SJSA1 (cell line): ENCODE measurements around the gene FNBP1. TPM values are rescaled to one million over a fixed set of nuclear protein-coding genes. Genes with fewer than 3 reads are reported as not detected.

Source experiments
- DNase-seq, 2 experiments: peaks; one replicate each; pipeline ENCODE4 v3.0.0-alpha.2; 2015 to 2020; ENCODE audit warnings: low spot score in 2 of 2, low read depth in 1 of 2
- H3K27ac ChIP-seq: fragments of 250-450 bp; sonication (Bioruptor Pico); 2 replicates; pipeline ENCODE4 v1.5.1; 2020; ENCODE audit warnings: mild to moderate bottlenecking, moderate library complexity
- H3K27me3 ChIP-seq: fragments of 250-450 bp; sonication (Bioruptor Pico); replicated peaks from 2 replicates; pipeline ENCODE4 v1.5.1; 2020; ENCODE audit warnings: mild to moderate bottlenecking, moderate library complexity
- H3K36me3 ChIP-seq: fragments of 250-450 bp; sonication (Bioruptor Pico); 2 replicates; pipeline ENCODE4 v1.5.1; 2020; ENCODE audit warnings: mild to moderate bottlenecking
- H3K4me1 ChIP-seq: fragments of 250-450 bp; sonication (Bioruptor Pico); replicated peaks from 2 replicates; pipeline ENCODE4 v1.6.1; 2021; ENCODE audit warnings: mild to moderate bottlenecking
- H3K4me3 ChIP-seq: fragments of 250-450 bp; sonication (Bioruptor Pico); 2 replicates; pipeline ENCODE4 v1.5.1; 2020; ENCODE audit warnings: mild to moderate bottlenecking
- H3K9me3 ChIP-seq: fragments of 250-450 bp; sonication (Bioruptor Pico); replicated peaks from 2 replicates; pipeline ENCODE4 v1.5.1; 2020; ENCODE audit warnings: mild to moderate bottlenecking
- total RNA-seq: library from RNA; depleted of rRNA; stranded (reverse); fragments of >200 nt; shearing (Covaris generic); gene quantifications from 2 replicates; pipeline ENCODE4 v1.2.3, GENCODE V29; 2014

The FNBP1 gene
- total RNA-seq, 1 experiment from 2014 or later = 24.3 TPM

DNA sequence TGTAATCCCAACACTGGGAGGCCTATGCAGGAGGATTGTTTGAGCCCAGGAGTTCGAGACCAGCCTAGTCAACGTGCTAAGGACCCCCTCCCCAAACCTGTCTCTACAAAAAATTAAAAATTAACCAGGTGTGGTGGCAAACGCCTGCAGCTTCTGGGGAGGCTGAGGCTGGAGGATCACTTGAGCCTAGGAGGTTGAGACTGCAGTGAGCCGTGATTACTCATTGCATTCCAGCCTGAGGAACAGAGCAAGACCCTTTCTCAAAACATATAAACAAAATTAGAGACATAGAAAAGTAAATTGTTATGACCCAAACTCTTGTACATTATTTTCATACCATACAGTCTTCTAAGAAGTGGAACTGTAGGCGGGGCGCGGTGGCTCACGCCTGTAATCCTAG is 11.8 kb upstream of the FNBP1 start:
- Histone ChIP-seq H3K27ac (peak overlapping the region; percentile 76; the same call in 1 of the 2 replicates), H3K27me3 (no peaks in the 10 kb centered on the region), H3K4me3 (peak overlapping the region; percentile 88), H3K4me1 (peaks cover 16% of the 10 kb centered on the region), H3K36me3 (peaks cover 13% of the 10 kb centered on the region), H3K9me3 (no peaks in the 10 kb centered on the region)
- peak in 1 of 2 experiments; percentile 28 for DNase-seq

- DNase-seq = peak in 1 of 2 experiments; percentile 19
These were observed 11.4 kb upstream of the FNBP1 start for GRCh38 chr9:130054325-130054786.

GRCh38 chr9:130053504-130054324 is 10.7 kb upstream of the FNBP1 start, which contains the start of gene GPR107:
GPR107 (plus strand) TSS chr9:130053906; CDS start chr9:130053933, 27 bp downstream.
- H3K4me1 ChIP-seq = peaks cover 16% of the 10 kb centered on the region
- peak within 1 kb of the TSS; percentile 88 for H3K4me3 ChIP-seq
- H3K36me3 ChIP-seq = peaks cover 7% of the 10 kb centered on the region
- no peaks in the 10 kb centered on the region for H3K9me3 ChIP-seq
- H3K27me3 ChIP-seq = no peaks in the 10 kb centered on the region
- peak; percentile 67 to 80 for DNase-seq
- H3K27ac ChIP-seq = peak within 1 kb of the TSS; percentile 76

More at GRCh38 chr9:130054325-130054786, 11.4 kb upstream of the FNBP1 start:
- H3K9me3 ChIP-seq = no peaks in the 10 kb centered on the region
- H3K27me3 ChIP-seq = no peaks in the 10 kb centered on the region
- peak overlapping the region; percentile 76 for H3K27ac ChIP-seq
- H3K36me3 ChIP-seq = peaks cover 13% of the 10 kb centered on the region
- peak overlapping the region; percentile 88 for H3K4me3 ChIP-seq
- peaks cover 16% of the 10 kb centered on the region for H3K4me1 ChIP-seq

DNA sequence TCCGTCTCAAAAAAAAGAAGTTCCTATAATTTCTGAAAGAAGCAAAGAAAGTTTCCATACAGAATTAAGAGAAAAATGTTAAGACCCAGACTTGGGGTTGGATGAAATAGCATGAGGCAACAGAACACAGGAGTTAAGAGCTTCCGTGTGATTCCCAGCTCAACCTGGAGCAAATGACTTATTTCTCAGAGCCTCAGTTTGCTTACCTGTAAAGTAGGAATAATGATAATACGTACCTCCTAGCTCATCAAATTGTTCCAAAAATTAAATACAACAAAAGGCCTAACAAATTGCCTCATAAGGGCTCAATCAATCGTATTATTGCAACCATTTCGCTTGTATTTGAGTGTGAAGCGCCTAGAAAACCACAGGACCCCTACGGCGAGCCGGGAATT is 10.1 kb upstream of the FNBP1 start:
- H3K27me3 ChIP-seq = no peaks in the 10 kb centered on the region
- peak overlapping the region; percentile 76 for H3K27ac ChIP-seq
- peaks cover 4% of the 10 kb centered on the region for H3K36me3 ChIP-seq
- peak overlapping the region; percentile 88 for H3K4me3 ChIP-seq
- H3K4me1 ChIP-seq = peaks cover 16% of the 10 kb centered on the region
- no peaks in the 10 kb centered on the region for H3K9me3 ChIP-seq
- DNase-seq = no peak

DNA sequence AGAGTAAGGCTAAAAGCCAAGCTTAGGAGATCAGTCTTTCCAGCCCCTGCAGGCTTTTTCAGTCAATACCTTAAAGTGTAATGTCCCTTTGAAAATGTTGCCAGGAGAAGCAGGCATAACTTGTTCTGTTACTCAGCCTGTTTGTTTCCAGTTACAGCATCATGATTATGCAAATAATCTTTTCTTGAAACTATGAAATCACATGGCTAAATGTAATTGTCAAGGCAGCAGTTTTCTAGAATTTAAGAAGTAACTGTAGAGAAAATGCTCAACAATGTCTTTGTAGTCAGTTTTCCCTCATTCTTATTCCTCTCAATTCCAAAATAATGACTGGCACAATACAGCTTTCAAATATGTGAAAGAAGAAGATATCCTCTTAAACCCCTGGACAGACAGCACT is 8.9 kb upstream of the FNBP1 start:
- no peak for DNase-seq
- Histone ChIP-seq H3K9me3 (no peaks in the 10 kb centered on the region), H3K36me3 (peaks cover 4% of the 10 kb centered on the region), H3K27me3 (no peaks in the 10 kb centered on the region), H3K4me3 (no peak overlapping the region), H3K27ac (no peak overlapping the region), H3K4me1 (peaks cover 16% of the 10 kb centered on the region)

- H3K36me3 ChIP-seq = peaks cover 4% of the 10 kb centered on the region
- H3K9me3 ChIP-seq = no peaks in the 10 kb centered on the region
- DNase-seq = no peak
- H3K27me3 ChIP-seq = no peaks in the 10 kb centered on the region
- no peak overlapping the region for H3K4me3 ChIP-seq
- peaks cover 16% of the 10 kb centered on the region for H3K4me1 ChIP-seq
- no peak overlapping the region for H3K27ac ChIP-seq
These were observed 7.5 kb upstream of the FNBP1 start for GRCh38 chr9:130050462-130050861.

DNA sequence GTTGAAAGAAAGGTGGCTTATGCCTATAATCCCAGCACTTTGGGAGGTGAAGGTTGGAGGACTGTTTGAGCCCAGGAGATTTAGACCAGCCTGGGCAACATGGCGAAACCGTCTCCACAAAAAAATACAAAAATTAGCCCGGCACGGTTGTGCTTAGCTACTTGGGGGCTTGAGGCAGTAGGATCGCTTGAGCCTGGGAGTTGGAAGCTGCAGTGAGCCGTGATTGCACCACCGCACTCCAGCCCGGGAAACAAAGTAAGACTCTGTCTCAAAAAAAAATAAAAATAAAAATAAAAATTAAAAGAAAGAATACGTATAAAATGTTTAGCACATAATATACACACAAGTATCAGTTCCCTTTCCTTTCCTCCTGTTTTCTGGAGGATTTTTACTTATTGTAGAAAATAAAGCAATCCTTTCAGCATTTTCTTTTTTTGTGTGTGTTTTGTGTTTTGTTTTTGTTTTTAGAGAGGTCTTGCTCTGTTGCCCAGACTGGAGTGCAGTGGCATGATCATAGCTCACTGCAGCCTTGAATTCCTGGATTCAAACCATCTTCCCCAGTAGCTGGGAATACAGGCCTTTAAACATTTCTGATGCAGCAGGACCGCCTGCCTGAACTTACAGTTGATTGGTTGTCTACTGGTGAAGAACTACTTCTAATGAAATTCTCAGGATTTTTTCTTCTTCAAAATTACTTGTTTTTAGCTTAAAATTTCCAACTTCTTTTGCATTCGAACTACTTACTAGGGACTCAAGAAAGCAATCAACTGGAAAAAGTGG is 6.6 kb upstream of the FNBP1 start:
- no peak for DNase-seq
- Histone ChIP-seq H3K27me3 (no peaks in the 10 kb centered on the region), H3K27ac (no peak overlapping the region), H3K4me1 (peaks cover 12% of the 10 kb centered on the region), H3K4me3 (no peak overlapping the region), H3K9me3 (no peaks in the 10 kb centered on the region), H3K36me3 (peaks cover 4% of the 10 kb centered on the region)

DNA sequence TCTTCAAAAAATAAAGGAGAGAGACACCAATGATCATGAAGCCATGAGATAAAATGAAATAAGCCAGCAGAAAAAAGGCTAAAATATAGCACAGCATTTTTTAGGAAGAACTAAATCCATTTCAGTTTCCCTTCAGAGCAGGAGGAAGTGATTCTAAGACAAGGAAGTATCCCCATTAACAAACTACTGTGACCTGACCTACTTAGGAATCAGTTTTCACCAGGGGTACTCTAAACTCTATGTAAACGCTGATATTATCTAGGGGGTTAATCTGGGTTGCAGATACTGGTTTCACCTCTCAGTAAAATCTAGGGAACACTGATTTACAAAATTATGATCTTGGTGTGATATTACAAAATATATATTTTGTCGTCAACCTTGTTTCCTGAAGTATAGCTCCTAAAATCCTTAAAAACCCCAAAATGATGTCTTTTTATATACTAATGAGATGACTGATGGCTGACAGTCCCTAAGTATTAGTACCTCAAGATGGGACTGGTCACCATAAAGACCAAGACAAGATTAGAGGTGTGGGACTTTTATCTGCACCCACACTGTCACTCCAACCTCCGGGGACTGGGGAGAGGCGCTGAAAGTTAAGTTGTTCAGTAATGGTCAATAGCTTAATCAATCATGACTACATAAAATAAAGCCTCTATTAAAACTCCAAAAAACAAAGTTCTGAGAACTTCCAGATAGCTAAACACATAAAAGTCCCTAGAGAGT is 2.9 kb upstream of the FNBP1 start:
- H3K4me1 ChIP-seq = peaks cover 33% of the 10 kb centered on the region
- H3K9me3 ChIP-seq = no peaks in the 10 kb centered on the region
- peaks cover 9% of the 10 kb centered on the region for H3K36me3 ChIP-seq
- no peak for DNase-seq
- no peak overlapping the region for H3K27ac ChIP-seq
- no peaks in the 10 kb centered on the region for H3K27me3 ChIP-seq
- no peak overlapping the region for H3K4me3 ChIP-seq

- Histone ChIP-seq H3K4me3 (peak overlapping the region; percentile 99), H3K9me3 (no peaks in the 10 kb centered on the region), H3K36me3 (peaks cover 9% of the 10 kb centered on the region), H3K27ac (peak overlapping the region; percentile 39), H3K4me1 (peaks cover 36% of the 10 kb centered on the region), H3K27me3 (no peaks in the 10 kb centered on the region)
- DNase-seq = no peak
These were observed 950 bp upstream of the FNBP1 start for GRCh38 chr9:130043654-130044623.

DNA sequence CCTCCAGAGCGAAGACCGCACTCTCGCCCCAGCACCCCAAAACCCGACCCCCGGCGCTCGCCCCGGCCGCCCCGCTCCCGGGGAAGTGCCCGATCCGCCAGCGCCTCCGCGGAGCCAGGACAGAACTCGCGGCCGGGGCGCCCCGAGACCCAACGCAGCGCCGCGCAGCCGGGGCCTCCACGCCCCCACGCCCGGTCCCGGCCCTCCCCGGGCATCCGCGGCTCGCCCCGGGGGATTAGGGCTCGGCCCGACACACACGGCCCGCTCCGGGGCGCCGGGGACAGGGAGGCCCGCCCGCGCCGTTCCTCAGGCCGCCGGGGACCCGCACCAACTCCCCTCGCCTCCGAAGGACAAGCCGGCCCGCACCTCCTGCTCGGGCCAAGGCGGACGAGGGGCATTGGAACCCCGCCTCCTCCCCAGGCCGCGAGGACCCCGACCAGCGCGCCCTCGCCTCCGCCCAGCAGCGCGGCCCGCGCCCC is 544 bp downstream of the FNBP1 start:
- DNase-seq = peak in 1 of 2 experiments; percentile 24
- peaks cover 37% of the 10 kb centered on the region for H3K4me1 ChIP-seq
- peaks cover 9% of the 10 kb centered on the region for H3K36me3 ChIP-seq
- peak overlapping the region; percentile 99 for H3K4me3 ChIP-seq
- peak overlapping the region; percentile 54 for H3K27ac ChIP-seq
- H3K27me3 ChIP-seq = no peaks in the 10 kb centered on the region
- no peaks in the 10 kb centered on the region for H3K9me3 ChIP-seq

GRCh38 chr9:130041648-130042405 is 1.2 kb downstream of the FNBP1 start:
- peaks cover 9% of the 10 kb centered on the region for H3K36me3 ChIP-seq
- H3K4me3 ChIP-seq = peak overlapping the region; percentile 99
- H3K27me3 ChIP-seq = no peaks in the 10 kb centered on the region
- H3K4me1 ChIP-seq = peaks cover 43% of the 10 kb centered on the region
- H3K27ac ChIP-seq = peak overlapping the region; percentile 54
- peak in 1 of 2 experiments; percentile 27 for DNase-seq
- H3K9me3 ChIP-seq = no peaks in the 10 kb centered on the region
